Activated naive CD4-positive, alpha-beta T cell treated with anti-CD3 and anti-CD28 coated beads, Interleukin-2, amount 50 U/mL, for 72 hours (primary cell): ENCODE data around the gene AKAP6. TPM values are rescaled to one million over a fixed set of nuclear protein-coding genes. Genes with fewer than 3 reads are reported as not detected.

Source experiments
- ATAC-seq, 2 donors: fragments of 150-1000 bp; cut with Tn5 transposase; 2 replicates each; pipeline ENCODE4 v1.10.0; 2021; ENCODE audit warnings: mild to moderate bottlenecking in 2 of 2, moderate library complexity in 2 of 2
- DNase-seq, 2 donors: peaks; one replicate each; pipeline ENCODE4 v3.0.0; 2021 to 2022; ENCODE audit warnings: low spot score in 2 of 2
- H3K27ac Mint-ChIP-seq, 2 donors: one replicate each; pipeline ENCODE4 v1.8.0; 2022; ENCODE audit warnings: mild to moderate bottlenecking in 2 of 2, mixed read lengths in 2 of 2
- H3K36me3 Mint-ChIP-seq, 2 donors: one replicate each; pipeline ENCODE4 v1.8.0; 2022; ENCODE audit warnings: mixed read lengths in 2 of 2
- H3K9me3 Mint-ChIP-seq, 2 donors: one replicate each; pipeline ENCODE4 v1.8.0; 2022; ENCODE audit warnings: mixed read lengths in 2 of 2
- total RNA-seq, 2 donors: library from RNA; stranded (reverse); gene quantifications; one replicate each; pipeline ENCODE4 v1.2.3, GENCODE V29; 2022

Gene AKAP6
- total RNA-seq, 2 donors from 2014 or later = 2.5 to 3.3 TPM

DNA sequence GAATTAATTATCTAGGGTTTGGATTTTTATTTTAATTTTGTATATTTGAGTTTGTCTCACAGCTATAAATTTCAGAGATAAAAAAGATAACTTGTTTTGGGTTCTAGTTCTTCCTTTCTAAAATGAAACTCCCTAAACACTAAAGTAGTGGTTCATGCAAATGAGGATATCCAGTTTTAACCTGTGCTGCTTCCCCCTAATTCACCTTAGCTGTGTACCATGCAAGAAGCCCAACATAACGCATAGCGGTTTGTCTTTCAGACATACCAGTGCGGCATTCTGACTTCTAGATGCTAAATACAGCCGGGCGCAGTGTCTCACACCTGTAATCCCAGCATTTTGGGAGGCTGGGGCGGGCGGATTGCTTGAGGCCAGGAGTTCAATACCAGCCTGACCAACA is 320.9 kb downstream of the AKAP6 start:
- Mint-ChIP-seq H3K9me3 (no peaks in the 10 kb centered on the region), H3K36me3 (no peaks in the 10 kb centered on the region), H3K27ac (no peak overlapping the region)
- DNase-seq (no peak), ATAC-seq (no peak)

DNA sequence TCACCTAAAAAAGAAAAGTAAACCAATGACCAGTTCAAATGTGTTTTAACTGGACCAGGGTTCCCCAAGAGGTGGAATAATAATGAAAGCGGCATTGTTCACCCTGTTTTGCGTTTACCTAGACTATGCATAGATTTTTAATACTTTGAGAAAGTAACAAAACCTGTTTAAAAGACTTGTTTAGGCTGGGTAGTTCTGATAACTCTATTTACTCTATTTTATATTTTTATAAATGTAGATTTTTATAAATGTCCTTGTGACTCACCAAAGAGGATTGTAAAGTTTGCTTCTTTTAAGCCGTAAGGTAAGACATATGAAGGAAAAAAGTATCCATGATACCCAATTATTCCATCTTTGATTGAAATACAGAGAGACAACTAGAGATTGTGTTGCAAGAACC is 321.6 kb downstream of the AKAP6 start:
- Mint-ChIP-seq H3K9me3 (no peaks in the 10 kb centered on the region), H3K27ac (no peak overlapping the region), H3K36me3 (no peaks in the 10 kb centered on the region)
- DNase-seq (no peak), ATAC-seq (no peak)

DNA sequence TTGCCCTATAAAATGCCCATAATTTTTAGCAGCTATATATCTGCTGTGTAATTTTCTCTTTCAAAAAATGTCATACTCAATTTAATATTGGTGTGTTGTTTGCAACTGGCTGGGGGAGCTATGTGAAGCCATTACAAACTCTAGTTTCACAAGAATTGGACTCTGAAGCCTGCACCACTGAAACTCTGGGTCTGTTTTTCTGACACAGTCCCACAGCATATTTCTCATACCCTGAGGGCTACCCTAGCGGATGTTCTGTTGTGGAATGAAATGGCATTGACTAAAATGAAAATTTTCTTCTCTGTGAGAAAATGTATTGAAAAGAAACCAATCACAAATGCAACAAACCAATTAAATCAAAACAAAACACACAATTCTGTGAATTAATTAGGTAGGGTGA is 325.0 kb downstream of the AKAP6 start:
- Mint-ChIP-seq H3K9me3 (no peaks in the 10 kb centered on the region), H3K27ac (no peak overlapping the region)
- ATAC-seq = no peak

DNA sequence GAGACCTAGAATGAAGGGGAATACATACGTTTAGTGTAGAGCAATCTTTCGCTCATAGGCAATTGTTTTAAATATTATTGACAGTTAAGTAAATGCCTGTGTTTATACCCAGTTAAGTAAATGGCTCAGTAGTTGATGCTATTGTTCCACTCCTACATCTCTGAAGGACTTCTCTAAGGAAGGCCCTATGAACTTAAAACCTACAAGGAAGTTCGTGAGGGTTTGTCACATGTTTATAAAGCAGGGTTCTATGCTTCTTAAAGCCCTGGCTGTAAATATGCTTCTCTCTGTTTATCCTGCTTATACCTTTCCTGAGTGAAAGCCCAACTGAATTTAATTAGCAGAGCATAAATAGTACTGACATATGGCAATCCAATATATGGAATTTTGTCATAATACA is 327.5 kb downstream of the AKAP6 start:
- H3K9me3 Mint-ChIP-seq = no peaks in the 10 kb centered on the region
- no peak overlapping the region for H3K27ac Mint-ChIP-seq
- no peak for ATAC-seq
- no peaks in the 10 kb centered on the region for H3K36me3 Mint-ChIP-seq
- DNase-seq = no peak

More for the DNA sequence above, 325.0 kb downstream of the AKAP6 start:
- H3K36me3 Mint-ChIP-seq = no peaks in the 10 kb centered on the region
- DNase-seq = no peak

DNA sequence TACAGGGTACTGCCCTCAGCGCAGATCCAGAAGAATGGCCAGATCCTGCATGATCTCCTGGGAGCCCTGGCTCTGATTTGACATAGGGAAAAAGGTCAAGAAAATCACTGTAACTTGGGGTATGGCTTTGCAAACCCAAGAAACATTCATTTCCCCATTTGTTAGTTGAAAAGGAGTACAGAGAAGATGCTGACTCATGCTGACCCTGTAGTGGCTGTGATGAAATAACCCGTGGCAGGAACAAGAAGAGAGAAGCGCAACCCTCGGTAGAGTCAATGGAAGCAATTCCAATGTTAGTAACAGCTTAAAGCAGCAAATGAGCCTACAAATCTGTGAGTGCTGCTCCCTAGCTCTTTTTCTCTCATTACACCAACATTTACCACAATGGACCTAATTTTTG is 328.0 kb downstream of the AKAP6 start:
- H3K27ac Mint-ChIP-seq = no peak overlapping the region
- no peaks in the 10 kb centered on the region for H3K9me3 Mint-ChIP-seq
- DNase-seq (no peak), ATAC-seq (no peak)
- H3K36me3 Mint-ChIP-seq = no peaks in the 10 kb centered on the region

DNA sequence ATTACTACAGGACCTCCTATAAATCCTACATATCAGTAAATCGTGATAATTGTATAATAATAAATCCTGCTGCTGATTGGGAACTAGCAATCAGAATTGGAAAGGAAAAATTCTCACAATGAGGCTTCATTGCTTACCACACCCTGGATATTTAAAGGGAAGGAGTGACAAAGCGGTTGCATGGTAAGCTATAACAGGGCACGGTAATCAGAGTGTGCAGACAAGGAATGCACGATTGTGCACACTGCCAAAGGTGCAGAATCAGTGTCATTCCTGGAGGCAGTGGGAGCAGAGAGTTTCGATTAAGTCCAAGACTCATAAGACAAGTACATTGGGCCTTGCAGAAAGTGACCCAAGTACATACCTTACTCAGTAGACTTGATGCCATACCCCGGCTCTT is 332.1 kb downstream of the AKAP6 start:
- no peak overlapping the region for H3K27ac Mint-ChIP-seq
- no peak for DNase-seq
- H3K36me3 Mint-ChIP-seq = no peaks in the 10 kb centered on the region
- ATAC-seq = no peak
- no peaks in the 10 kb centered on the region for H3K9me3 Mint-ChIP-seq

DNA sequence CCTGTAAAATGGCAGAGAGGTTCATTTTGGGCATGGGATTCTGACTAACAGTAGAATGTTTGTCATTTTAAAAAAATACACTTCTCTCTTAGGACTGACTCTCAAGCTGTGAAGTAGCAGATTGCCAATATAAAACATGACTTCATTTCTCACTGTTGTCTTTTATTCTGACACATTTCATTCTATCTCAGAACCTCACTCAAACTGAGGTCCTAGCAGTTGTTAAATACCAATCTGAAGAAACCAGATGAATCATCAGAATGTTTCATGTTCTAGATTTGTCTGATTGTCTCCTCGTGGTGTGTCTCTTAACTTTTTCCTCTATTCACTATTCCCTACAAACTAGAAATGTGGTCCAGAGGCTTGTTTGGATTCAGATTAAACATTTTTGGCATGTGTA is 333.1 kb downstream of the AKAP6 start:
- no peaks in the 10 kb centered on the region for H3K9me3 Mint-ChIP-seq
- H3K36me3 Mint-ChIP-seq = no peaks in the 10 kb centered on the region
- ATAC-seq (peak in 1 of 2 donors; percentile 66), DNase-seq (no peak)
- H3K27ac Mint-ChIP-seq = no peak overlapping the region

DNA sequence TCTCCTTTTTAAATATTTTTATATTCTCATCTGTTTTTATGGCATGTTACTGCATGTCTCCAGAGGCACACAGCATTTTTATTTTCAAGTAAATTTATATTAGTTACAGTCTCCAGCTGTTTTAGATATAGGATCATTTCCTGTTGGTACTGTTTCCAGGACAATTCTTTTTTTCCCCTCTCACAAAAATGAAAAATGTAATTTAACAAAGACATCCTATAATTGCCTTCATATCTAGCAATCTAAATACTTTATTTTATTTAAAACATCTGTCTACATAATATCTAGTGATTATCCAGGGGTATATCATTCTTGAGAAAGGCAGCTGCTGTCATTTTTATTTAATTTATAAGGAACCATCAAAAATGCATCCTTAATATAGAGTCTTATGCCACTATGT is 337.2 kb downstream of the AKAP6 start:
- ATAC-seq (no peak), DNase-seq (no peak)
- Mint-ChIP-seq H3K36me3 (peaks cover 0 to 7% of the 10 kb centered on the region in 2 donors), H3K9me3 (peaks cover 5 to 6% of the 10 kb centered on the region in 2 donors), H3K27ac (no peak overlapping the region)

DNA sequence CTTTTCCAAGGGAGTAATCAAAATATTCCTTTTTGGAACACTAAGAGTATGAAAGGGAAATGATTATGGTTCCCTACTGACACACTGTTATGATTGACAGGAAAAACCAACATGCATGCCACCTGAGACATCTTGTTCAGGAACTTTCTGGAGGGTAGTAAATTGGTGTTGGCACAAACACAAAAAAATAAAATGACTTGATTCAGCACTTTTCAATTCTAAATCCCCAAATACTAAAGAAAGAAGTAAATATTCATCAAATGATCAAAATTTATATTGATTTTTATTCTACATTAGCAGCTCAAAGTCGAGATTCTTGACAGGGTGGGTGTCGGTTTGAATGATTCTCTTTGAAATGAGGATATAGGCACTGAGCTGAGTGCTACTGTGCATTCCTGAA is 338.2 kb downstream of the AKAP6 start:
- peaks cover 0 to 8% of the 10 kb centered on the region in 2 donors for H3K36me3 Mint-ChIP-seq
- no peak for DNase-seq
- H3K27ac Mint-ChIP-seq = no peak overlapping the region
- H3K9me3 Mint-ChIP-seq = peaks cover 8 to 10% of the 10 kb centered on the region in 2 donors
- ATAC-seq = no peak

DNA sequence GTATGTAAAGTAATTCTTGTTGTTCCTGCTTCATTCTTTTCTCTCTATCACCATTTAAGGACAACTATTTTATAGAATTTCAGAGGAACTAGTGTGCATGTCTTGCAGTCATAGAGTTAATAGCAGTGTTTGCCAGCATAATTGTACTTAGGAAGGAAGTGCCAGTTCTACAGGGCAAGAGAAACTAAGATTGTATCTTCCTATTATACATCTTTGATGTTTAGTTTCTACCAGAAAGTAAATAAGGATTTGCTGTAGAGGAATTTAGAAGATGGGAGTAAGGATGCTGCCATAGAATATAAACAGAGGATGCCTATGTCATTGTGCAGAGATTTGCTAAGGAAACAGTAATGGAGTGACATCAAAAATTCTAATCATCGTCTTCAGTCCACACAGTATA is 338.7 kb downstream of the AKAP6 start:
- ATAC-seq (no peak), DNase-seq (no peak)
- no peak overlapping the region for H3K27ac Mint-ChIP-seq
- peaks cover 8 to 10% of the 10 kb centered on the region in 2 donors for H3K9me3 Mint-ChIP-seq
- peaks cover 0 to 8% of the 10 kb centered on the region in 2 donors for H3K36me3 Mint-ChIP-seq

DNA sequence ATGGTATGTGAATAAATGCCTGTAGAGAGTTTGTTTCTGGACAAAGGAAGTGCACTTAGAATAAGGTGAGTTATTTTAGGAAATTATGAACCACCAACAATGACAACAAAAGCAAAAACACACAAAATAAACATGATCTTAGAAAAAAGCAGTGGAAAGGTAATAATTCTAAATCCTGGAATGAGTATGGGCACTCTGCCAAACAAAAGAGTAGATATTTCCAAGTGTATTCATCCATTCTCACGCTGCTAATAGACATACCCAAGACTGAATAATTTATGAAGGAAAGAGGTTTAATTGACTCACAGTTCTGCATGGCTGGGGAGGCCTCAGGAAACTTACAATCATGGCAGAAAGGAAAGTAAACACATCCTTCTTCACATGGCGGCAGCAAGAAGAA is 340.3 kb downstream of the AKAP6 start:
- ATAC-seq = no peak
- Mint-ChIP-seq H3K36me3 (peaks cover 0 to 8% of the 10 kb centered on the region in 2 donors), H3K27ac (no peak overlapping the region)

DNA sequence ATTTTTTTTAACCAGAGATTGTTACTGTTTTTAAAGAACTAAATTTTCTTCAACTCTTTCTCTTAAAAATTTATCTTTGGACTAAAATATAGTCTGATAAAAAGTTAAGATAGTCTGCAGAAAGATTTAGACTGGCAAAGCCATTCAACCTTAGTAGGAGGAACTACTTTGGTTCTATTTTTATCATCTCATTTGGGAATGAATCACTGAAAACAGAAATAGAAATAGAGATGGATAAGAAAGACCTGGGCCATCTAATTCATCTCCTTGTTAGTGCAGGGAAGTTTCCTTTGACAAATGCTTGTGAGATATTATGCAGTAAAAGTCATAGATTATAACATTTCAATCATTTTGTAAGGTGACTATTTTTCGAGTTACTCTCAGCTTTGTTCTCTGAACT is 346.3 kb downstream of the AKAP6 start:
- DNase-seq (no peak), ATAC-seq (no peak)
- Mint-ChIP-seq H3K9me3 (peaks cover 15 to 18% of the 10 kb centered on the region in 2 donors), H3K27ac (no peak overlapping the region), H3K36me3 (peaks cover 0 to 8% of the 10 kb centered on the region in 2 donors)

More for the DNA sequence above, 340.3 kb downstream of the AKAP6 start:
- no peak for DNase-seq
- H3K9me3 Mint-ChIP-seq = peaks cover 15 to 18% of the 10 kb centered on the region in 2 donors

DNA sequence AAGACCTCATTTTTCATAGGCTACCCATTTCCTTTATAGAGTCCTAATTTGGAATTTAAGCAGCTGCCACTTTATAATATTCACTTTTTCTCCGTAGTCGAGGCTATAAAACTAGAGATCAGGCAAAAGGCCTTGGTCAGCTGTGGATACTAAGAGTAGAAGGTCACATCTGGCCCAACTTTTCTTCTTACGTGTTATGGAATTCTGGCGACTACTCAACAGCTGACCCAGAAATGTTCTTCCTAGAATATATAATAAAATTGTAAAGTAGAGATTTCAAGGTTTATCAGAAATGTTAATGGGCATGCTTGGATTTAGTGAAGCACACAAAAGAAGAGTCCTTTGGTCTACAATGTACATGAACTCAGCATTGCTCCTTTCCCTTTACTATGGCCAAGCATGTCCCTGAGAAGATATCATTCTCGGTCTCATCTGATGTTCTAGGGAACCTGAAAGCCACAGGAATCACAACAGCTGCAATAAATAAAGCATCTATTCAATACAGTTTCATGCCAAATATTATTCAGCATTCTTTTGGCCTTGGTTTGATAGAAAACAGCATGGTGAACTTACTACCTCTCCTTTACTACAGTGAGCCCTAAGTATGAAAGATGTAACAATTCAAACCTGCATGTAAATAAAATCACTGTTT is 348.2 kb downstream of the AKAP6 start:
- Mint-ChIP-seq H3K27ac (no peak overlapping the region), H3K36me3 (peaks cover 0 to 2% of the 10 kb centered on the region in 2 donors), H3K9me3 (peaks cover 8% of the 10 kb centered on the region in 2 donors)
- ATAC-seq (no peak), DNase-seq (no peak)

DNA sequence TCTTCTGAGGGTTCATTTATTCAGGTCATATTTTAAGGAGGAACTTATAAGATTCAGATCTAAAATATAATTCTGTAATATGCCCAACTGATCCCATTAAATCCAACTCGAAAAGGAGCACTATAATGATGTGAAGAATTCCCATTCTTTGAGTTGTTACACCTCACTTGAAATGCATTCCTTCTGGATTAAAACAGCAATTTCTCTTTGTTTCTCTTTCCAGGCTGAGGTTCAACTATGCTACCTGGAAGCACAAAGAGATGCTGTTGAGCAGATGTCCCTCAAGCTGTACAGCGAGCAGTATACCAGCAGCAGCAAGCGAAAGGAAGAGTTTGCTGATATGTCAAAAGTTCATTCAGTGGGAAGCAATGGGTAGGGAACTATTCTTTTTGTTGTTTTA is 349.0 kb downstream of the AKAP6 start:
- ATAC-seq = no peak

DNA sequence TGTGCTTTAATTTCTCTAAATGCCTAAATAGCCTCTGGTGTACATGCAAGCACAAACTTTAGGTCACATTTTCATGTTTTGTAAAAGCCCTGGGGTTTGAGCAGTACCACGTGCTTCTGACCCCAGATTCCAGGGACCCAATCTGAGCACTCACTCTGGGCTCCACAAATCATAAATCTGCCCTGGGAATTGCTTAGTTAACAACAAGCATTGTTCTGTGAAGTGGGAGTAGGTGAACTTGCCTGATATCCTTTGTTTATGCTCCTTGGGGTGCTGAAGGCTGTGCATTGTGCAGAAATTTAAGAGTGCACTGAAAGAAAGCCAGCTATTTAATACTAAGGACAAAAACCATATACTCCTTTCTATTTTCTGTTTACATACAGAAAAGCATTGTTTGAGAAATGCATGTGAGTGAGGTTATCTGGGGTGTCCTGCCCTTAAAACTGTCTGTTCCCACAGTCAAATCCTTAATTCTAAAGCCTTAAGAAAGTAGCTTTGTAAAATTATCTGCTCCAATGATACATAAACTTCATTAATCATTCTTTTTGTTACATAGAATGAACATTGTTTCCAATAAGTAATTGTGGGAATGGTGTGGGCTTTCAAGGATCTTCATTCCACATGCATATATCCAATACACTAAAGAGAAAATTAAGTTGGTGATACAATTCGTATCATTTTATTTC is 351.0 kb downstream of the AKAP6 start:
- ATAC-seq (no peak), DNase-seq (no peak)
- Mint-ChIP-seq H3K36me3 (peaks cover 0 to 14% of the 10 kb centered on the region in 2 donors), H3K9me3 (peaks cover 0 to 4% of the 10 kb centered on the region in 2 donors), H3K27ac (no peak overlapping the region)

More for the DNA sequence above, 349.0 kb downstream of the AKAP6 start:
- no peak for DNase-seq
- H3K36me3 Mint-ChIP-seq = peaks cover 0 to 7% of the 10 kb centered on the region in 2 donors
- H3K9me3 Mint-ChIP-seq = peaks cover 8% of the 10 kb centered on the region in 2 donors
- no peak overlapping the region for H3K27ac Mint-ChIP-seq

DNA sequence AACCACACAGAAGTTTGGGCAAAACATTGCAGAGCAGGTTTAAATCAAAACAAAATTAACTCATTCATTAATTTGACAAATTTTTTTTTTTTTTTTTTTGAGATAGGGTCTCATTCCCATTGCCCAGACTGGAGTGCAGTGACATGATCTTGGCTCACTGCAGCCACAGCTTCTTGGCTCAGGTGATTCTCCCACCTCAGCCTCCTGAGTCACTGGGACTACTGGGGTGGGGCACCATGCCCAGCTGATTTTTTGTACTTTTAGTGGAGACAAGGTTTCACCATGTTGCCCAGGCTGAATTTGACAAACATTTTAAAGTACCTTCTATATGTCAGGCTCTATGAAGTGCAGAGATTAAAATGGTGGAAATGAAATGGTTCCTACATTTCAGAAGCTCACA is 352.5 kb downstream of the AKAP6 start:
- ATAC-seq = no peak
- no peak overlapping the region for H3K27ac Mint-ChIP-seq
- DNase-seq = no peak
- H3K36me3 Mint-ChIP-seq = peaks cover 0 to 14% of the 10 kb centered on the region in 2 donors
- peaks cover 0 to 4% of the 10 kb centered on the region in 2 donors for H3K9me3 Mint-ChIP-seq

DNA sequence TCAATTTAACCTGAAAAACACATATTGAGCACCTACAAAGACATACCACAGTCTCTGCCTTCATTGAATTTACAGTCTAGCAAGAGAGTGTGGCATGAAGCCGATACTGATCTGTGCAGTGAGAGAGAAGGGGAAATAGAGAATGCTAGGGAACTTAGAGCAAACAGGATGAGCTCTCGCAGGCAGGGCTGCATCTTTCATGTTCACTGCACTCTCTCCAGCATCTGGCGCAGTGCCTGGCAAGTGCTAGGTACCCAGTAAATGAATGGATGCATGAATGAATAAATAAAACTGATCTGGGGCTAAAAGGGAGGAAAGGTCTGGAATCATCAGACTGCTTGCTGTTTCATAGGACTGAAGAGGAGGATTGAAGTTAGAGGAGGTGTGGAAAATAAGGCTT is 353.1 kb downstream of the AKAP6 start:
- ATAC-seq = no peak
- no peak for DNase-seq
- no peak overlapping the region for H3K27ac Mint-ChIP-seq
- H3K9me3 Mint-ChIP-seq = peaks cover 0 to 4% of the 10 kb centered on the region in 2 donors
- H3K36me3 Mint-ChIP-seq = peaks cover 0 to 14% of the 10 kb centered on the region in 2 donors

DNA sequence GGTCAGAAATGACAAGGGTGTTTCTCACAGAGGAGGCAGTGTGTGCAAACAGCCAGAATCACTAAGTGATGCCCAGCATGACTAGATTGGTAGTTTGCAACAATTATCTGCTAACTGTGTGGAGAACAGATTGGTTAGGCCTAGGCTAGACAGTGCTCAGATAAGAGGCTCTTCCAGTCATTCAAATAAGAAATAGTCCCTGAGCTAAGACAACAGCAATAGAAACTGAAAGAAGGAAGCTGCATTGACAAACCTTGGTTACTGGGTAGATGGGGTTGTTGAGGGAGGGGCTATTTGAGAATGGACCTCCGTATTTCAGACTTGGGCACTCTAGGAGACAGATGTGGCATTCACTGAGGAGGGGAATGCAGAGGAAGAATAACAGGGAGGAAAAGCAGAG is 354.6 kb downstream of the AKAP6 start:
- peaks cover 0 to 4% of the 10 kb centered on the region in 2 donors for H3K9me3 Mint-ChIP-seq
- no peak for DNase-seq
- H3K36me3 Mint-ChIP-seq = peaks cover 0 to 14% of the 10 kb centered on the region in 2 donors
- no peak for ATAC-seq
- peak overlapping the region in 1 of 2 donors; percentile 40 for H3K27ac Mint-ChIP-seq
